Stimulated activated CD4-positive, alpha-beta T cell treated with anti-CD3 and anti-CD28 coated beads, Interleukin-15, amount 100 ng/mL, for 1 hour (primary cell): ENCODE measurements around the gene ZWILCH.
"Not testable (repeated sequence)": the region's sequence is repeated elsewhere in the genome, so short reads cannot be mapped to it uniquely, and the experiment has no call there.

Experiments used
- DNase-seq, 2 donors: peaks; one replicate each; pipeline ENCODE4 v3.0.0-alpha.2; 2020; ENCODE audit warnings: low read depth in 1 of 2, low spot score in 1 of 2

Gene ZWILCH

GRCh38 chr15:66578286-66578875 lies 73.3 kb downstream of the ZWILCH start:
- no peak for DNase-seq

GRCh38 chr15:66580643-66581042 lies 75.5 kb downstream of the ZWILCH start:
- DNase-seq, result no peak

- no peak for DNase-seq
Measured at GRCh38 chr15:66581972-66582537, 76.9 kb downstream of the ZWILCH start.

- no peak for DNase-seq
Measured at GRCh38 chr15:66586155-66586976, 81.2 kb downstream of the ZWILCH start.

GRCh38 chr15:66587020-66587419 lies 81.9 kb downstream of the ZWILCH start:
- no peak for DNase-seq

- no peak for DNase-seq
Measured at GRCh38 chr15:66587749-66588148, 82.6 kb downstream of the ZWILCH start.

- DNase-seq, result no peak
Measured at GRCh38 chr15:66588537-66588936, 83.4 kb downstream of the ZWILCH start.

GRCh38 chr15:66588971-66589370 lies 83.8 kb downstream of the ZWILCH start:
- DNase-seq, result no peak

GRCh38 chr15:66589429-66589828 lies 84.3 kb downstream of the ZWILCH start:
- not testable (repeated sequence) for DNase-seq

GRCh38 chr15:66590435-66590834 lies 85.3 kb downstream of the ZWILCH start:
- DNase-seq, result no peak

- no peak for DNase-seq
Measured at GRCh38 chr15:66591322-66591862, 86.3 kb downstream of the ZWILCH start.

GRCh38 chr15:66592505-66593218 lies 87.5 kb downstream of the ZWILCH start:
- no peak for DNase-seq

- no peak for DNase-seq
Measured at GRCh38 chr15:66593219-66593780, 88.2 kb downstream of the ZWILCH start.

- DNase-seq, result no peak
Measured at GRCh38 chr15:66594344-66594743, 89.2 kb downstream of the ZWILCH start.

- no peak for DNase-seq
Measured at GRCh38 chr15:66594836-66595235, 89.7 kb downstream of the ZWILCH start.

GRCh38 chr15:66595332-66595731 lies 90.2 kb downstream of the ZWILCH start:
- no peak for DNase-seq

- DNase-seq, result no peak
Measured at GRCh38 chr15:66595931-66596545, 90.9 kb downstream of the ZWILCH start.

GRCh38 chr15:66598095-66598815 lies 93.1 kb downstream of the ZWILCH start:
- no peak for DNase-seq
